Subcutaneous abdominal adipose tissue (tissue), 5 donors: ENCODE results near the gene TARS2.

Source experiments
- H3K27ac ChIP-seq: one replicate; pipeline ENCODE4 v1.7.0; 2013; ENCODE audit warnings: low read depth, mild to moderate bottlenecking, inconsistent platforms, low read length, moderate library complexity
- H3K27me3 ChIP-seq, 5 donors: one replicate each; pipeline ENCODE4 v1.7.0; 2013; ENCODE audit warnings: low read length in 5 of 5, inconsistent platforms in 1 of 5; ENCODE audit not compliant: control insufficient read depth in 5 of 5, insufficient read depth in 4 of 5
- H3K36me3 ChIP-seq, 5 donors: one replicate each; pipeline ENCODE4 v1.7.0; 2013; ENCODE audit warnings: low read length in 5 of 5; ENCODE audit not compliant: control insufficient read depth in 5 of 5, insufficient read depth in 5 of 5
- H3K4me1 ChIP-seq, 5 donors: one replicate each; pipeline ENCODE4 v1.7.0; 2013; ENCODE audit warnings: low read length in 5 of 5, mild to moderate bottlenecking in 3 of 5, moderate library complexity in 1 of 5; ENCODE audit not compliant: control insufficient read depth in 5 of 5, insufficient read depth in 5 of 5
- H3K4me3 ChIP-seq, 5 donors: one replicate each; pipeline ENCODE4 v1.7.0; 2013; ENCODE audit warnings: low read length in 5 of 5, low read depth in 1 of 5
- H3K9ac ChIP-seq, 5 donors: one replicate each; pipeline ENCODE4 v1.7.0; 2013; ENCODE audit warnings: low read length in 5 of 5, mild to moderate bottlenecking in 4 of 5, moderate library complexity in 3 of 5
- H3K9me3 ChIP-seq, 5 donors: one replicate each; pipeline ENCODE4 v1.7.0; 2013; ENCODE audit warnings: low read length in 5 of 5; ENCODE audit not compliant: control insufficient read depth in 5 of 5
- donor health status: healthy.
- donor health status: healthy.
- donor health status: healthy.
- donor health status: healthy.
- donor health status: healthy.

Gene TARS2

DNA sequence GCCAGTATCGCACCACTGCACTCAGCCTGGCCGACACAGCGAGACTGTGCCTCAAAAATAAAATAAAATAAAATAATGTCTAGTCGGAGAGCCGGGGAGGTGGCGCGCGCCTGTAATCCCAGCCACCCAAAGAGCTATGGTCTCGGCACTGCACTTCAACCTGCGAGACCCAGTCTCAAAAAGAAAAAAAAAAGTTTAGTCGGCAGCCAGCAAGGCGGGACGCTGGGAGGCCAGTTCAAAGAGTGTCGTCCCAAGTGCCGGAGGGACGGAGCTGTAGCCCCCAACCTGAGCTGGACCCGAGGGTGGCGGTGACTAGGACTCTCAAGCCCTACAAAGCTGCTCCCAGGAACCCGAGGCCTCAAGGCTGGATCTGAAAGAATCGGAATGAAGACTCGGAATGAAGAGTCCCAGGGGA lies 27.7 kb downstream of the TARS2 start:
- Histone ChIP-seq H3K9me3 (no peaks in the 10 kb centered on the region), H3K27me3 (no peaks in the 10 kb centered on the region), H3K4me1 (peaks cover 0 to 19% (median 14%) of the 10 kb centered on the region in 5 donors), H3K27ac (peak overlapping the region; percentile 62), H3K9ac (peak overlapping the region; percentile 67 to 83 (median 79)), H3K4me3 (peak overlapping the region; percentile 74 to 89 (median 86)), H3K36me3 (peaks cover 0 to 23% (median 16%) of the 10 kb centered on the region in 5 donors)

DNA sequence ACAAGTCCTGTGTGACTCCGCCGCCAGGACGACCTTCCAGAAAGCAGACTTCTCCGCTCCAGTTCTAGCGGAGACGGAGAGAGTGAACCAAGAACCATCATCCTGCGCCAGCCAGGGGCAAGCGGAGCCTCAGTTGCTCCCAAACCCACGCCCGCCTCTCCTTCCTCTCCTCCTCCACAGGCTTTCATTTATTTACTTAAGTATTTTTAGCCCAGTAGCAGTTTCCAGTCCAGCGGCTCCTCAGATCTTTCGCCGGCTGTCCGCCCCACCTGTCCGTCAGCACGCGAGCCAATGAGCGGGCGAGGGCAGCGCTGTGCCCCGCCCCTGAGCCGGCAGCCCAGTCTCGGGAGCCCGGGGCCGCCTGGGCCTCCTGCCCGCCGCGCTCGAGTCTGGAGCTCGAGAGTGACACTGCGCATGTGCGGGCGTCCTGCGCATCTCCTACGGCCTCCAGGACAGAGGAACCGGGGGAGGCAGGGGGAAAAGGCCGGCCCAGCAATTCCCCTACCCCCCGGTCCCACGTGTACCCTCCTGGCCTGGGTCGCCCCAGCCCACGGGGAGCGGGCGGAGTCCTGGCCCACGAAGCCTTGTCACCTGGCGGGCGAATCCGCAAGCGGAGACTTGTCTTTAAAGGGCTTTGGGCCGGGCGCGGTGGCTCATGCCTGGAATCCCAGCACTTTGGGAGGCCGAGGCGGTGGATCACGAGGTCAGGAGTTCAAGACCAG lies 28.3 kb downstream of the TARS2 start, which contains the start of gene FALEC:
Gene FALEC, plus strand, starts transcription at position 425 of the 722 bp plus-strand sequence.
- no peaks in the 10 kb centered on the region for H3K9me3 ChIP-seq
- H3K36me3 ChIP-seq, result peaks cover 0 to 23% (median 16%) of the 10 kb centered on the region in 5 donors
- peak within 1 kb of the TSS; percentile 74 to 89 (median 86) for H3K4me3 ChIP-seq
- H3K9ac ChIP-seq, result peak within 1 kb of the TSS; percentile 67 to 83 (median 79)
- peak within 1 kb of the TSS; percentile 62 for H3K27ac ChIP-seq
- H3K27me3 ChIP-seq, result no peaks in the 10 kb centered on the region
- H3K4me1 ChIP-seq, result peaks cover 0 to 19% (median 14%) of the 10 kb centered on the region in 5 donors

DNA sequence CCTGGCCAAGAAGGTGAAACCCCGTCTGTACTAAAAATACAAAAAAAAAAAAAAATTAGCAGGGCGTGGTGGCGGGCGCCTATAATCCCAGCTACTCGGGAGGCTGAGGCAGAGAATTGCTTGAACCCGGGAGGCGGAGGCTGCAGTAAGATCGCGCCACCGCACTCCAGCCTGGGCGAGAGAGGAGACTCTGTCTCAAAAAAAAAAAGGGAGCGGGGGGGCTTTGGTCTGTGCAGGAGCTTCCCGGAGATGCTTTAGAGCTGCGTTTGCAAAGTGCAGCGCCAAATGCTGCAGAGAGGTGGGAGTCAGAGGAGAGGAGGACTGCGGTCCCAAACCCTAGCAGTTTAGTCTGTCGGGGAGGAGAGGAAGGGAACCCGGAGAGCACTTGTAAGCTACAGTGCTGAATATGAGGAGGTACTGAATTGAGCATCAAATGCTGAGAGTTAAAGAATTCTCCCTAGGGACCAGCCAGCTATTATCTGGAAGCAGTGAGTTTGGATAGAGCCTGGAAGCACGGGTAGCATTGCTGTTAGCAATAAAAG lies 28.9 kb downstream of the TARS2 start:
- Histone ChIP-seq H3K9me3 (no peaks in the 10 kb centered on the region), H3K36me3 (peaks cover 0 to 21% (median 13%) of the 10 kb centered on the region in 5 donors), H3K4me3 (peak overlapping the region; percentile 65 to 86 (median 74)), H3K27me3 (no peaks in the 10 kb centered on the region), H3K4me1 (peaks cover 0 to 19% (median 16%) of the 10 kb centered on the region in 5 donors), H3K9ac (peak overlapping the region in 4 of 5 donors; percentile 2 to 79 (median 52)), H3K27ac (no peak overlapping the region)

DNA sequence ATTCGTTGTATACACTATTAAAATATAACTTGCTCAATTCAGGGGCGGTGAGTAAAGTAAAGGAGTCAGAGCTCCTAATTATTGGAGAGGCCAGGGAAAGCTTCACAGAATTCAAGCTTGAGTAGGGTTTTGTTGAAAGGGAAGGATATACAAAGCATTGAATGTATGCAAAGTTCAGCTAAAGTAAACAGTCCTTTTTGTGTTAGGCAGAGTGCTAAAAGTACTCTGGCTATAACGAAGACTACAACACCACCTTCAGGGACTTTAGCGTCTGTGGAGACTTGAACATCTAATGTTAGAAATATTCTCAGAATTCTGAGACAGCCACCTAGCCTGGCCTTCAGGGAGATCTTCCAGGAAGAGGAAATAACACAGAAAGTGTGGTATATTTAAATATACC lies 29.4 kb downstream of the TARS2 start:
- H3K9ac ChIP-seq, result peak overlapping the region in 1 of 5 donors; percentile 64
- no peaks in the 10 kb centered on the region for H3K27me3 ChIP-seq
- H3K36me3 ChIP-seq, result peaks cover 0 to 16% (median 9%) of the 10 kb centered on the region in 5 donors
- H3K4me1 ChIP-seq, result peaks cover 0 to 19% (median 16%) of the 10 kb centered on the region in 5 donors
- H3K9me3 ChIP-seq, result no peaks in the 10 kb centered on the region
- H3K4me3 ChIP-seq, result peak overlapping the region in 1 of 5 donors; percentile 33
- no peak overlapping the region for H3K27ac ChIP-seq

DNA sequence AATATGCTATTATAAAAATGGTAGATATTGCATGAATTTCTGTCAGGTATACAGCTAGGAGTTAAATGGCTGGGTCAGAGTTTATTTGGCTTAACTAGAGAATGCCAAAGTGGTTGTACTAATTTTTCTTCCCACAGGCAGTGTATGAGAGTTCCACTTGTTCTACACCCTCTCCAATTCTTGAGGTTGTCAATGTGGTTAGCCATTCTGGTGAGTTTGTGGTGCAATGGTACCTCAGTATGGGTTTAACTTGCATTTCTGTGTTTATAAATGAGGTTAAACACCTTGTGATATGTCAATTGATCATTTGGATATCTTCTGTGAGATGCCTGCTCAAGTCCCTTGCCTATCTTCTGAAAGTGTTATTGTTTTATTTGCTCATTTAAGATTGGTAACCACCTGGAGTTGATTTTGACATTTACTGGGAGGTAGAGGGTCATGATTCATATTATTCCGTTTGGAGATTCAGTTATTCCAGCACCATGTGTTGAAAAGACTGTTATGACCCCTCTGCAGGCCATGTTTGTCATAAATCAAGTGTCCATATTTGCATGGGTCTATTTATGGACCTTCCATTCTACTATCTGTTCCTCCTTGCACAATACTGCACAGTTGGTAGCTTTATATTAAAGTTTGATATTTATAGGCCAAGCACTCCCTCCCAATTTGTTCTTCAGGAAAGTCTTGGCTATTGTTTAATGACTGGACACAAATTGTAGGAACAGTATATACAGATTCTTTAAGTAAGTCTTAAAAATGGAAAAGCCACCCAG lies 34.2 kb downstream of the TARS2 start:
- H3K4me1 ChIP-seq, result peaks cover 0 to 5% (median 3%) of the 10 kb centered on the region in 5 donors
- no peaks in the 10 kb centered on the region for H3K27me3 ChIP-seq
- H3K9ac ChIP-seq, result no peak overlapping the region
- H3K36me3 ChIP-seq, result no peaks in the 10 kb centered on the region
- no peak overlapping the region for H3K27ac ChIP-seq
- peaks cover 0 to 3% (median 2%) of the 10 kb centered on the region in 5 donors for H3K9me3 ChIP-seq
- H3K4me3 ChIP-seq, result no peak overlapping the region

DNA sequence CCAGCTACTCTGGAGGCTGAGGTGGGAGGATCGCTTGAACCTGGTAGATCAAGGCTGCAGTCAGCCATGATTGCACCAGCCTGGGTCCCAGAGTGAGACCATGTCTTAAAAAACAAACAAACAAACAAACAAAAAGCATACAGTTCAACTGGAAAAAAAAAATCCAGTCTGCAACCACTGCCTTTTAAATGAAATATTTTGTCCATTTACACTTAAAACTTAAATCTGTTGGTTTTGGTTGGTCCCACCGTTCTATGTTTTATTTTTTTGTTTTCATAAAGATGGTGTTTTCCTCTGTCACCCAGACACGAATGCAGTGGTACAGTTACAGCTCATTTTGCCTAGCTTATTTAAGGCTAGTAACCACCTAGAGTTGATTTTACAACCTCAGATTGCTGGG lies 38.1 kb downstream of the TARS2 start:
- Histone ChIP-seq H3K36me3 (no peaks in the 10 kb centered on the region), H3K27ac (no peak overlapping the region), H3K27me3 (no peaks in the 10 kb centered on the region), H3K4me1 (peaks cover 4 to 12% (median 9%) of the 10 kb centered on the region in 5 donors), H3K9me3 (peaks cover 0 to 3% (median 2%) of the 10 kb centered on the region in 5 donors), H3K4me3 (no peak overlapping the region), H3K9ac (no peak overlapping the region)

DNA sequence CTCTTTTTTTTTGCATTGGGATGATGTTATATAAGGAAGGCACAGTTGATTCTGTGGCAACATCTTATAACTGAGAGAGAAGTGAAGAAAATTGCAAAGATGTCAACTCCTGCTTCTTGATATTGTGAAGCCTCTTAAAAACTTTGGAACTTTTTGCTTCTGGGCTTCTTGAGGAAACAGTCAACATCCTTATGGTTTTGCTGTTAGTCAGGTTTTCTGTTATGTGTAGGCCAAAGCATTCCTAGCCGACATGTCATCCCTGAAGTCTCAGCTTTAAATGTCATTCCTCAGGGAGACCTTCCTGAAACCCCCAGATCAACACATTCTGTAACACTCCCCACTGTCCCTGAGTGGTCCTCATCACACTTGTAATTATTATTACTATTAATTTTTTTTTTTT lies 41.0 kb downstream of the TARS2 start:
- H3K27ac ChIP-seq, result no peak overlapping the region
- peaks cover 7 to 22% (median 16%) of the 10 kb centered on the region in 5 donors for H3K4me1 ChIP-seq
- no peaks in the 10 kb centered on the region for H3K36me3 ChIP-seq

DNA sequence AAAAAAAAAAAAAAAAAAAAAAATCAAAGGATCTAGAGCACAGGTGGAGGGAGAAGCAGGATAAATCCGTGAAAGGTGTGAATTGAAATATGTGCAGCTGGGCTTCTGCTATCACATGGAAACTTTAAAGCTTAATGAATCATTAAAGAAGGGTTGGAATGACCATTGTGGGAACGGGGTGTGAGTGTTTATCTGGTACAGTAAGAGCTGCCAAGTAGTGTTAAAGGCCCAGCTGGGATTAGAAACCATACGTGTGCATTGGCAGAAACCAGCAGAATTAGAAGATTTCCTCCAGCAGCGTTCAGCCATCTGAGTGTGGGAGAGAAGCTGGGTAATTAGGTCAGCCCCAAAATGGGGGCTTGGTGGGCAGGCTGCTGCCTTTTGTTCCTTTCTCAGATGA lies 41.8 kb downstream of the TARS2 start:
- H3K4me3 ChIP-seq, result no peak overlapping the region
- no peaks in the 10 kb centered on the region for H3K27me3 ChIP-seq
- H3K9me3 ChIP-seq, result peaks cover 0 to 3% (median 2%) of the 10 kb centered on the region in 5 donors
- H3K9ac ChIP-seq, result peak overlapping the region in 3 of 5 donors; percentile 19 to 60 (median 56)
- no peaks in the 10 kb centered on the region for H3K36me3 ChIP-seq
- peak overlapping the region; percentile 37 for H3K27ac ChIP-seq
- H3K4me1 ChIP-seq, result peaks cover 7 to 23% (median 16%) of the 10 kb centered on the region in 5 donors

More for the DNA sequence above, 41.0 kb downstream of the TARS2 start:
- H3K4me3 ChIP-seq, result no peak overlapping the region
- peaks cover 0 to 3% (median 2%) of the 10 kb centered on the region in 5 donors for H3K9me3 ChIP-seq
- H3K27me3 ChIP-seq, result no peaks in the 10 kb centered on the region
- H3K9ac ChIP-seq, result no peak overlapping the region

DNA sequence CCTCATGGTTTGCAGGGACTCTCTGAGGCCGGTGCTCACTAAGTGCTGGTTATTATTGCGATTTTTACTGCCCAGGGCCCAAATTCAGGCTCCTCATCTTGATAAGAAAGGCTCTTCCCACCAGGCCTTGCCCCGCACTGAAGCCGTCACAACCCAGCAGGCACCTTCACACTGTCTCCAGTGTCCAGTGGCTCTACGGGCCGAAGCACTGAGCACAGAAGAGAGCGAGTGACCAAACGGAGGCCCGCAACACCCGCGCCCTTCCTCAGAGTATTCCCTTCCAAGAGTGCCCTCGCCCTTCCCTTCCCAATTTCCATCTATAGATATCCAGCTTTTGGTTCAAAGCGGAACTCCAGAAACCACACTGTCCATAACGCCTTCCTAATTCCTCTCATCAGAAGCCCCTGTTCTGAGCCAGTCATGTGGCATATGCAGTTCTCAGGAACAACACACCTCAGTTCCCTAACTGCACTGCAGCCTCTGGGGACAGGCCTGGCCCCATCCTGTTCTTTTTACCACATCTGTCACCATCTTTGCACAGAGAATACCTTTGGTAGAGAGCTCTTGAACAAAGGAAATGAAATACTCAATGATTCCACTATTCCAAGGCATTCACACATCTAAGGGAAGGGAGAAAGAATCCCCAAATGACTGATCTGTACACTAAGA lies 43.4 kb downstream of the TARS2 start:
- H3K4me3 ChIP-seq, result no peak overlapping the region
- peaks cover 7 to 31% (median 16%) of the 10 kb centered on the region in 5 donors for H3K4me1 ChIP-seq

More for the DNA sequence above, 43.4 kb downstream of the TARS2 start:
- no peaks in the 10 kb centered on the region for H3K27me3 ChIP-seq
- H3K9ac ChIP-seq, result no peak overlapping the region
- no peaks in the 10 kb centered on the region for H3K36me3 ChIP-seq
- H3K9me3 ChIP-seq, result peaks cover 0 to 1% (median 0%) of the 10 kb centered on the region in 5 donors
- H3K27ac ChIP-seq, result no peak overlapping the region
